Gastroesophageal sphincter (tissue), 2 donors: ENCODE results near the gene CNTNAP5.

Experiments
- POLR2A ChIP-seq, 2 donors: fragments of 450-650 bp; IDR thresholded peaks; one replicate each; pipeline ENCODE4 v1.6.1; 2017; ENCODE audit warnings: antibody characterized with exemption in 2 of 2, mild to moderate bottlenecking in 2 of 2, moderate library complexity in 1 of 2
- POLR2AphosphoS5 ChIP-seq: sonication (generic); formaldehyde crosslinking; IDR thresholded peaks from one replicate; pipeline ENCODE4 v1.6.1; 2017; ENCODE audit warnings: antibody characterized with exemption

DNA sequence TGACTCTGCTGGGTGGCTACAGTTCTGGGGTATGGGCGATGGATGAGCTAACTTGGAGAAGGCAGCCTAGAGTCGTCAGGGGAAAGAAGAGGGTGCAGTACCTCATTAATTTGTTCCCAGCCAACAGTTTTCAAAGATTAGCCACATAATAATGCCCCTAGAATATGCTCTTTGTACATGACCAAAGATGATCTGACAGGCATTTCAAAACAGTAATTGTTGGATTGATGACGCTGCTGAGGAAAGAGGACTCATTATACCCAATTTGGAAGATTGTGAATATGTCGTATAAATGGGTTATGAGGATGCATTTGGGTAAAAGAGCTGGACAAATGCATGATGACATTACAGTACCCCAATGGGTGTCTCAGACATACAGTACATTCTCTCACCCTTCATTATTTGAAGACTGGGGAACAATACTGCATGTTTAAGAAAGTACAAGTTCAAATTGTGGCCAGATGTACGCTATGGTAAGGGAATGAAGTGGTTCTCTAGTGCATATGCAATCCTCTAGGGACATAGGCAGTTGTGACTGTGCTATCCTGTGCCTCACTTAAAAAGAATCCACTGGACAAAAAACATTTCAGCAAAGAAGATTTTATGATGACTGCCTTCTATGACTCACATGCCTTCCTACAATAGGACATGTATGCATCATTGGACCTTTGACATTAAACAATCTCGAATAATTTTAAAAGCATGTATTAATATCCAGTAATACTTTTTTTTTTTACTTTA is 233.2 kb downstream of the CNTNAP5 start:
- no peak for TF ChIP-seq POLR2AphosphoS5
- TF ChIP-seq POLR2A (IDR thresholded peaks at IDR 0.05) = no peak
